ENCODE data around the gene PROSER2.
"Not testable (repeated sequence)": the region's sequence is repeated elsewhere in the genome, so short reads cannot be mapped to it uniquely, and the experiment has no call there.

Gene PROSER2

DNA sequence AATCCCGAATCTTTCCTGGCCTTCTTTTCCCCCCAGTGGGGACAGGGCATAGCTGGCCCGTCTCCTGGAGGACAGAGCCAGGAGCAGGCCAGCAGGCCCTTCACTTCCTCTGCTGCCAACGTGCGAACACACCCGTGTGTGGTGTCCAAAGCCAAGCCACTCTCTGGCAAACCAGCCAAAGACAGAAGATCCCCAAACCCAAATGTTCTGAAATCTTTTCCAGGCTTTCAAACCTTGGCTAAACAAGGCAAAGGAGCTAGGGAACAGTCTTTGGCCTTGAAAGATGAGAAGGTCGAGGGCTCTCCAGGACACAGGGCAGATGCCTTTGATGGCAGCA, 63.0 kb downstream of the PROSER2 start:
- no peak for DNase-seq (ENCODE audit: low spot score)

DNA sequence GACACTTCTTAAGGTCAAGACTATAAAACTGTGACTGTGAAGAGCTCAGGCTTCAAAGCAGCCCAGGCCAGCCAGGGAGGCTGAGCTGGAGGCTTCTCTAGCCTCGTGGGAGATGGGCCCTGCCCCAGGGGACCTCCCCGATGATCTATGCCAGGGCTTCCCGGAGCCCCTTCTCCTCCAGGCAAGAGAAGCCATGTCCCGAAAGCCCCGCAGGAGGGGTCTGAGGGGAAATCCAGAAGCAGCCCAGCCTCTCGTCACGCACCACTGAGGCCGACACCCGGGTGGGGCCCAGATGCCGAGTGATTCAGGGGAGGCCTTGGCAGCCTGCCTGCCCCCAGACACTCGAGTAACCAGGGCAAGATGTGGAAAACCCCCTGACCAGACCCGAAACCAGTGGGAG, 63.7 kb downstream of the PROSER2 start:
- DNase-seq (ENCODE audit: low spot score): no peak

DNA sequence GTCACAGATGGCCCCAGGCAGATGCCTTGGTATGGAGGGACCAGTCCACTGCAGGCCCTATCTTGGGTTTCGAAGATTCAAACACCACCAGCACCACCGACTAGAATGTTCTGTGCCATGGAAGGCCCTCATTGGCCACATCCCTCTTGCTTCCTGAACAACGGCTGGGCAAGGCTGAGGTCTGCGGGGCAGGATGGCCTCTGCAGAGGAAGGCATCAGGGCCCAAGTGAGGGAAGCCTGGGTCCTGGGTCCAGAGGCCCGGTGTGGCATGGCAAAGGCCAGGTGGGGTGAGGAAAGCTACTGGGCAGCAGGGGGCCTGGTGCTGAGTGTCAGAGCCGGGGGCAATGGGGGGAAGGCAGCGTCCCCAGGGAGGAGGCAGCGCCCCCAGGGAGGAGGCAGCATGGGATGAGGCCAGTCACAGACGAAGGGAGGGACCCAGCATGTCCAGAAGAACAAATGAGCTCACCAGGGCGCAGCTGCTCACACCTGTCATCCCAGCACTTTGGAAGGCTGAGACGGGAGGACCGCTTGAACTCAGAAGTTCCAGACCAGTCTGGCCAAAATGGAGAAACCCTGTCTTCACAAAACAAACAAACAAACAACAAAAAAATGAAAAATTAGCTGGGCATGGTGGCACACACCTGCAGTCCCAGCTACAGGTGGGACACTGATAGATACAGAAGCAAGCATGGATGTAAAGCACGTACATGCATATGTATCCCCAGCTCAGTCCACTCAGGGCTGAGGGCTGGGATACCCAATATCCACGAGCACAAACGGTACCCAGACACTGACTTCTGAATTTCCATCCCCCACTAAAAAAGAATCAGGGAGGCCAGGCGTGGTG, 64.4 kb downstream of the PROSER2 start:
- DNase-seq (ENCODE audit: low spot score): no peak

DNA sequence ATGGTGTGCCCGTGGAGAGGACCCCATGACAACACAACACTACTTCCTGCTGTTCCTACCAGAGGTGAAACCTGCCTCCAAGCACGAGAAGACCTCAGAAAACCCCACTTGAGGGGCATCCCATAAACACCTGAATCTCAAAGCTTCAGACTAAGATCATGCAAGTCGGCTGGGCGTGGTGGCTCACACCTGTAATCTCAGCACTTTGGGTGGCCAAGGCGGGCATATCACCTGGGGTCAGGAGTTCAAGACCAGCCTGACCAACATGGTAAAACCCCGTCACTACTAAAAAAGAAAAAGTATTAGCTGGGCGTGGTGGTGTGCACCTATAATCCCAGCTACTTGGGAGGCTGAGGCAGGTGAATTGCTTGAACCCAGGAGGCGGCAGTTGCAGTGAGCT, 66.1 kb downstream of the PROSER2 start:
- DNase-seq (ENCODE audit: low spot score): not testable (repeated sequence)

DNA sequence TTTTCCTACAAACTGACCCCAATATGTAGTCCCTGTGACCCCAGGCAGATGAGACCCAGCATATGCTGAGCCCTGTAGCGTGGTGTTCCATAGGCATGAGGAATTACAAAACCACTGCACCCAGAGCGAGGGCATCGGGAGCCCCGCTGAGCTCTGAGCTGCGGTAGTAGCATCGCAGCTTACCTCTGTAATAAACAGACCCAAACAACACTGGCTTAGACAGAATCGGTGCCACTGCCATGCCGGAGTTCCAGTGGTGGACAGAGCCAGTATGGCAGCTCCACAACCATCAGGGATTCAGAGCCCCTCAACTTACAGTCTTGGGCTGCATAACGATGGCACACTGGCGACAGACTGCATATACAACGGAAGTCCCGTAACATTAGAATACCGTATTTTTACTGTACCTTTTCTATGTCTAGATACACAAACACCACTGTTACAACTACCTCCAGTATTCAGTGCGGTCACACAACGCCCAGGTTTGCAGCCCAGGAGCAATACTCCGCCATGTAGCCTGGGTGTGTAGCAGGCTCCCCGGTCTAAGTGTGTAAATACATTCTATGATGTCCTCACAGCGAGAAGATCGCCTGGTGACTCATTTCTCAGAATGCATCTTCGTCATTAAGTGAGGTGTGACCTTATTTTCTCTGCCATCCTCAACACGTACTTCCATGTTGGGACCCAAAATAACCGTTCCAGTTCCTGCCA, 68.8 kb downstream of the PROSER2 start:
- no peak for DNase-seq (ENCODE audit: low spot score)

DNA sequence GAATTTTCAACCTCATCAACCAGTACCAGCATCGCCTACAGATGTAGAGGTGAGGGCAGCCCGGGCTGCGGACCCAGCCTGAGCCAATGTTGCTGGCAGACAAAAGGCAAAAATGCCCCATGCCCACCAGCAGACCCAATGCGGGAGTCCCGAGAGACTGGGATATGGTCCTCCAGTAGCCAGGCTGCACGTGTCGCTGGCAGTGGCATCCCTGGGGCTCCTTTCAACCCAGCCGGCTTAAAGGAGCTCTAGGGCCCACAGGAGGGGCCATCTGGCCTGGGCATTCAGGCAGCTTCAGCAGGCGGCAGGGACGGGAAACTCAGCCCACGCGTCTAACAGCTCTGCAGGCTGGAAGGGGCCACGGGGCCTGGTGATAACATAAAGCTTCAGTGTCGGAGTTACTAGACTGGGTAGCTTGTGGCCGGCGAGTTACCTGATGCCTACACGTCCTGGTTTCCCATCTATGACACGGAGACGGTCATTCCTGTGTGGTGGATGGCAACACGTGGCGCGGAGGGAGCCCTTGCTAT, 70.7 kb downstream of the PROSER2 start:
- no peak for DNase-seq (ENCODE audit: low spot score)

DNA sequence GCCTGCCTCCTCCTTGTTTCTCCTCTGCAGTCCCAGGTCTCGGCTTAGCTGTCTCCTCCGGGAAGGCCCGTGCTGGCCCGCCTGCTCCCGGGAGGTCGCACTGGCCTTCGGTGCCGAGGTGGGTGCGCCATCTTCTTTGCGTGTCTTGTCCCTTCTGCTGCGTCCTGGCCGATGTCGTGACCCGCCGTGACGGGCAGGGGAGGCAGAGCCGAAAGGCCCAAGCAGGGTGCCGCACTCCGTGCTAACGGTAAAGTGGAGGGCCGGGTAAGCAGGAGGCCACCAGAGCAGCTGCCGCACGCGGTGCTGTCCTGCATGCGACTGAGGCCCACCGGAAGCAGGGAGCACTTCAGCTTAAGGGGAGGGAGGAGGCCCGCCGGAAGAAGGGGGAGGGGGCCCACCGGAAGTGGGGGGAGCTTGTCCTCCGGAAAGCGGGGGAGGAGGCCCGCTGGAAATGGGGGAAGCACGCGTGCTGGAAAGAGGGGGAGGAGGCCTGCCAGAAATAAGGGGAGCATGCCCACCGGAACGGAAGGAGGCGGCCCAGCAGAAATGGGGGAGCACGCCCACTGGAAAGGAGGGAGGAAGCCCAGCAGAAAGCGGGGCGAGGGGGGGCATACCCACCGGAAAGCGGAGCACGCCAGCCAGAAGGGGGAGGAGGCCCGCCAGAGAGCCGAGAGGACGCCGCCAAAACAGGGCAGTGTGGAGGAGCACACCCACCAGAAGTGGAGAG, 71.4 kb downstream of the PROSER2 start:
- DNase-seq (ENCODE audit: low spot score): no peak

DNA sequence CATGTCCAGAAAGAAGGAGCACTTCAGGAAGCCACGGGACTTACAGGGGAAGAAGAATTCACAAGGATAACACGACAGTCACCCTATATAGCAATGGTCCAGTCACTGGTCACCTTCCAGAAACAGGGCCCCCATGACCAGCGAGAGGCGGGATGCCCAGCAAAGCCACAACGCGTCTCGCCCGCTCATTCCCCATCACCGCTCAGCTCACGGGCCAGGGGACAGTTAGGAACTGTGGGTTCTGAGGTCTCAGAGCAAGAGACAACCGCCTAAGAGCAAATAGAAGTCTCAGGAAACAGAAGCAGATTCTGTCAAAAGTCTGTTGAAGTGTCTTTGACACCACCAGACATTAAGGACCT, 71.9 kb downstream of the PROSER2 start:
- no peak for DNase-seq (ENCODE audit: low spot score)

DNA sequence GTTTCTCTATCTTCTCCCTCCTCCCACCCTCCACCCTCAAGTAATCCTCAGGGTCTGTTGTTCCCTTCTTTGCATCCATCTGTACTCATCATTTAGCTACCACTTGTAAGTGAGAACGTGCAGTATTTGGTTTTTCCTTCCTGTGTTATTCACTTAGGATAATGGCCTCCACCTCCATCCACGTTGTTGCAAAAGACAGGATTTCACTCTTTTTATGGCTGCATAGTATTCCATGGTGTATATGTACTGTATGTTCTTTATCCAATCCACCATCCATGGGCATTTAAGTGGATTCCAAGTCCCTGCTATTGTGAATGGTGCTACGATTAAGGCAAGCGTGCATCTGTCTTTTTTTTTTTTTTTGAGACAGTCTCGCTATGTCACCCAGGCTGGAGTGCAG, 72.4 kb downstream of the PROSER2 start:
- no peak for DNase-seq (ENCODE audit: low spot score)

DNA sequence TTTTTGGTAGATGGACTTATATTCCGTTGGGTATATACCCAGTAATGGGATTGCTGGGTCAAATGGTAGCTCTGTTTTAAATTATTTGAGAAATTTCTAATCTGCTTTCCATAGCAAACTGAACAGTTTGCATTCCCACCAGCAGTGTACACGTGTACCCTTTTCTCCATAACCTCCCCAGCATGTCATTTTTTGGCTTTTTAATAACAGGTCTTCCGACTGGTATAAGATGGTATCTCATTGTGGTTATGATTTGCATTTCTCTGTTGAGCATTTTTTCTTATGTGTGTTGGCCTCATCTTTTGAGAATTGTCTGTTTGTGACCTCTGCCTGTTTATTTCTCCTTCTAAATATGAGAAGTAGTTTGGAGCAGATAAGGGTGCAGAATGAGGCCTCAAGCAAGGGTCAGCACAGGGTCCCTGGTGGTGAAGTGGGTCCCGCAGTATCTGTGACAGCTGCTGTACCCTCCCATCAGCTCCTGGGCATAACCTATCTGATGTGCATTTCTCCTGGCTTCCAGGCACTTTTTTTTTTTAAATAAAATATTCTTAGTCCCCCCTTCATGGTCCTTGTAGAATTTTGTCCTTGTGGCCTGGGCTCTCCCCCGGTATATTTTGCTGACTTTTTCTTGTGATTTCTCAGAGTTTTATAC, 73.5 kb downstream of the PROSER2 start:
- DNase-seq (ENCODE audit: low spot score): no peak

DNA sequence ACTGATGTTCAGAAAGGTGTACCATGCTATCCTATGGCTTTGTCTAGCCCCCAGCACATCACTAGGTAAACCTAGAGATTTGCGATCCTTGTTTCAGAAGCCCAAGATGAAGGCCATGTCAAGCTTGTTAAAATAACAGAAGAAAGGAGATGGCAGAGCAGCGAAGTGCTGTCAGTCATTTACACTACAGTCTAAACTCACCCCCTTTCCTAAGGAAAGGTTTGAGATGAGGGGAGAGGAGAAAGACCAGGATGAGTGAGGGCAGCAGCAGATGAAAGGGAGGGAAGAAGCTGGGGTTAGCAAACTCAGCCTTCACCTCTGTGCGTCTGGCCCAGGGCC, 74.8 kb downstream of the PROSER2 start:
- DNase-seq (ENCODE audit: low spot score): no peak

DNA sequence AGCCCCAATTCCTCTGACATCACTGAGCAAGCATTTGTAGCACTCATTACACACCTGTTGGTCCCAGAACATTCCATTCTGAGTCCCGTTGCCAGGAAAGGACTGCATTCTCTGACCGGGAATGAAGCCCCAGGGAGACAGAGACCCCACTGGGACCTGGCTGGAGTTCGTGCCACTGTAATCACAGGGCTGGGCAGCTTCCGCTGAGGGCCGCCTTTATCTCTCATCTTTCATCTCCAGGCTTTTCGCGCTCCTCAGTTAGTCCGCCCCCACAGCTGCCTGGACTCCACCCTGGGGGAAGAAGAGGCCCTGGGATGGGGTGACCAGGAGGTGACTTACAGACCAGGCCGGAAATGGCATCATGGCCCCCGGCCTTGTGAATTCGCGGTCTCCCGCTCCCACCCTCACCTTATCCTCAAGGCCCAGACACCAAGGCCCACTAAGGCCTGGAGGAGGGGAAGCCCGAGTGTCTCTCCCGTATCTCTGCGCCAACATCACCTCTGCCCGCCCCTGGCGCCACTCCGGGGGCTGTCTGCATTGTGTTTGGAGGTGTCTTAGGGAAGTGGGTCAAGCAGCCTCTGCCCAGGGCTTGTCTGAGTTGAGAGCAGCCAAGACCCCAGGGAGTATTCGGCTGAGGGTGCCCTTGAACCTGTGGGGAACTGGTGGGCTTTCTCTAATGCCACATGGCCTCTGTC, 75.4 kb downstream of the PROSER2 start:
- no peak for DNase-seq (ENCODE audit: low spot score)

DNA sequence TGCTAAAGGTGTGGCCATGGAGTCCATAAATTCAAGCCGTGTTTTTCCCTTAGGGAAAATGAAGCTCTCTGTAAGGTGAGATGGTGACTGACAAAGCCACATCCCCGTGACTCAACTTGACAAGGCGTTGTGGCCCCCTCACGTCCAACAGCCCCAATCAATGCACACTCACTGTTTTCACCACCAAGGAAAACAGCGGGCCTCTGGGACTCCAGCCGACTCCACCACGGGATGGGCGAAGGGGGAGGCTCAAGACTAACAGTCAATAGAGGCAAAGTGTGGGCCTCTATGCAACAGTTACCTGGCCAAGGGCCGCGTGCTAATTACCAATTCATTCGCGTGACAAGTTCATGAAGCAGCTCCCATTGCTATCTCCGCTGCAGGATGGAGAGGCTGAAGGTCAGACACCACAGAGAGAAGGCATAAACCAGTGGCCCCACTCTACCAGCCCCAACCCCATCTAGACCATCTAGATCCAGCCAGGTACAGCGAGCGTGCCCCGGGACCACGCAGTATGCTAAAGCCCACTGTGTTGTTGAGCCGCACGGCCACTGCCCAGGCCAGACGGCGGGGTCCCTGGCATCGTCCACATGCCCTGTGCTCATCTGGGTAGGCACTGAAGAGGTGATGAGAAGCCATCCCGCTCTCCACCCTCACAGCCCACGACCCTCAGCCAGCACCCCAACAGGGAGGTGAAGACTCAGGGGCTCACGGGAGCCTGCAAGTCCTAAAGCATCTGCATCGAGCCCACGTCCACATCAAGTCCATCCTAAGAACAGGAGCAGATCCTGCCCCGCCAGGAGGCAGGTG, 76.1 kb downstream of the PROSER2 start:
- no peak for DNase-seq (ENCODE audit: low spot score)

DNA sequence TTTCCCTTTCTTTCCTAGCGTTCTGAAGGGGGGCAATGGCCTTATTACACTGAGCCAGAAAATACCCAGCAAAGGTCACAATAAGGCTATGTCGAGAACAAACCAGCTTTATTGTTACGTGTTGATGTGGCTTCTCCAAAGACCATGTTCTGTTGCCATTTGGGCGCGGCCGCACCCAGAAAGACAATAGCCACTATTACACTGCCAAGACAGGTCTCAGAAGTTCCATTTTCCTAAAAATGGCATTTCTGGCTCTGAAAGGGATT, 77.8 kb downstream of the PROSER2 start:
- DNase-seq (ENCODE audit: low spot score): no peak

DNA sequence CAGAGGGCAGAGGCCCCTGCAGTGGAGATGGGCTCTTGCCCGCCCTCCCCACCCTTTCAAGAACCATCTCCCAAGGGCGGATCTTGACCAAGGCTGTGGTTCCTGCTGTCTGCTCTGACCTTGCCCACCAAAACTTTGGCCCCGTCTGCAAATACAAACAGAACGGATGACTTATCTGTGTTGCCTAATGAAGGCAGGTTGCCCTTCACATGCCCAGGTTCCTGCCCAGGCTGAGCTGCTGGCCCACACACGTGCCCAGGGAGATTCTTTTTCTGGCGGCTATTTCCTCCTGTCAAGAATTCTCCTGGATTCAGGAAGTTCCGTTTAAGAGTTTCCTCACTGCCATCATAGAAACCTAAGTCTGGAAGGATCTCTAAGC, 78.3 kb downstream of the PROSER2 start:
- no peak for DNase-seq (ENCODE audit: low spot score)

DNA sequence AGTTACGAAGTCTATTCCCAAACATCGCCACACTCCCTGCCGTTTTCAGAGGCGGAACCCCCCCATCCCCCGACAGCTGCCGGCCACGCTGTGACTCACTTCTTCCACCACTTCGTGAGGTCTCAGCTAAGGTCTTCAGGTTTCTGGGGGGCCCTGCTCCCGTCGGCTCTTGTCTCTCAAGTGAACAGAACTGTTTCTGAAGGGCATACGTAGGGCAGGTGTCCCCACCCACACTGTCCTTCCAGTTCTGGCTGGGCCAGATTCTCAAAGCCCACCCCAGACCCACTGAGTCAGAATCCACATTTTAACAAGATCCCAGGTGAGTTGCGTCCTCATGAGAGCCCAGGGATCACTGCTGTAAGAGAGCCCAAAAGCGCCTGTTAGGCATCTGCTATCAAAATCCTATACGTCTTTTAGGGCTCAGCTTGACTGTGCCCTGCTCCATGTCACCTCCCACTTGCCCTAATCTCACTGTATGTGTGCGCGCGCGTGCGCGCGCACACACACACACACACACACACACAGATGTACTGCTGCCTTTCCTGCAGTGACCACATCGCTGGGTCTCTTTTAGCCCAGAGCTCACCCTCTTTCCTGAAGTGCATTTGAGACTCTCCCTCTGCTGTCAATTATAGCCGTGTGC, 78.8 kb downstream of the PROSER2 start:
- DNase-seq (ENCODE audit: low spot score): no peak

DNA sequence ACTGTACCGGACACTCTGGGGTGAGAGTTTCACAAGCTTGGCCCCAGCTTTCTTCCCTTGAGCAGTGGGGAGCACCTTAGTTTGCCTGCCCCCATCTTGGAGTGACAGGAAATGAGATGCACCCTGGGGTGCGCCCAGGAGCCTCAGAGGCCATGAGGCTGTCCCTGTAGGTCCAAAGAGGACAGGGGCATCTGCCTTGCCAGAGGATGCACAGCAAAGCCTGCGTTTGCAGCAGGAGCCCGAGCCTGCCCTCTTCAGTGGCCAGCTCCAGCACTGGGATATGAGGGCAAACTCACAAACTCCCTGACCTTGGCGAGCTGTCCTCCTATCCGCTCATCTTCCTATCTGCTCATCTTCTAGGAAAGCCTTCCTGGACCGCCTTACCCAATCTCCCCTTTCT, 79.5 kb downstream of the PROSER2 start:
- DNase-seq (ENCODE audit: low spot score): no peak

DNA sequence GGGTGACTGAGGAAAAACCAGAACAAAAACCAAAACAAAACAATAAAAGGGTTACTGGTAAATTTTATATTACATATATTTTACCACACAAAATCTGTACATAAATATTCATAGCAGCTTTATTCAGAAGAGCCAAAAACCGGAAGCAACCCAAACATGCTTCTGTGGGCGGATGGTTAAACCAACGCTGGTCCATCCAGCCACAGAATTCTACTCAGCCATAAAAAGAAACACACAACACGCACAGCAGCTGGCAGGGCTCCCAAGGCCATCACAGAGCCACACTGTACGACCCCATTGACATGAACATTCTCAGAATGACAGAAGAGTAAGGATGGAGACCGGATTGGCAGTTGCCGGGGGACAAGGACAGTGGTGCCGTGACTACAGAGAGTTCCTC, 83.6 kb downstream of the PROSER2 start:
- no peak for DNase-seq (ENCODE audit: low spot score)

DNA sequence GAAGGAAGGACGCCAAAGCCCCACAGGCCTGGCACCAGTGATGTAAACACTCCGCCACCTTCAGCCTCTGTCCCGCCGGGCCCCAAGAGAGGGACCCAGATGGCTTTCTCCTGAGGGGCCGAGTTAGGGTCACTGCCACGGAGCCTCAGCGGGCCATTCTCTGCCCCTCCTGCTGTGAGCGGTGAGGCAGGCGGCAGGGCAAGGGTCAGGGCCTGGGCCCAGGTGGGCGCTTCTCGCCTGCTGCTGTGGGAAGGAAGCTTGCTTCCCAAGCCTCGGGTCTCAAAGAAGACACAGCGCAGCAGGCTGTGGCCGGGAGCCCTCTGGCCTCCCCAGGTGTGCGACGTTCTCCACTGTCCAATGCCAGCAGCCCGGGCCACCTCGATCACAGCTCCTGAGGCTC, 84.8 kb downstream of the PROSER2 start:
- no peak for DNase-seq (ENCODE audit: low spot score)

DNA sequence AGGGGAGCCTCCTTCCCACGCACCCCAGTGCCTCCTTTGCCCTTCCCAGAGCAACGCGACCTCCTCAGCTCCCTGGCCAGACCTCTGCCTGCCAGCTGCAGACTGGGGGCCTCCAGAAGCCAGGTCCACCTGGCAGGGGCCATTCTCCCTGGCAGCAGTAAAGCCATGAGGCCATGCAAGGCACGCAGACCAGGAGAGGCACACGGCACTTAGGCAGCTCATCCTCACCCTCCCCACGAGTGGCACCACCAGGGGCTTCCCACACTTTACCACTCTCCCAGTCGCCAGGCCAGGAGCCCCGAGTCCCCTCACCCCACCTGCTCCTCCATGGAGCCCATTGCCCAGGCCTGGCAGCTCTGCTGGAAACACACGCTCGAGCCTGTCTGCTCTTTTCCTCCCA, 85.4 kb downstream of the PROSER2 start:
- no peak for DNase-seq (ENCODE audit: low spot score)

DNA sequence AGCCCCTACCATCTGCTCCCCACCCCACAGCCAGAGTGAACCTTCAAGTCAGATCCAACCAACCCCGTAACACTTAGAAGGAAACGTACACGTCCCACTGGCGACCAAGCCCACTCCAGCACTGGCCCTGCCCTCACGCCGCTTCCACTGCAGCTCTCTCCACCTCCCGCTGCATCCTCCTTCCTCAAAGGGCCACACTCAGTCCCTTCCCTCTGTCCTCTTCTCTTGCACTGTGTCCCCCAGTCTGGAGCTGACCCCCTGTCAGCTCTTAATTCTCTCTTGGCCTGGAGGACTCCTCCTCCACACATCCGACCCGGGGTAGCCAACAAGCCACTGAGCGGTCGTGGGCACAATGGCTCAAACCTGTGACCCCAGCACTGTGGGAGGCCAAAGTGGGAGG, 85.8 kb downstream of the PROSER2 start:
- DNase-seq (ENCODE audit: low spot score): no peak
